Transverse colon (tissue), 3 donors: ENCODE measurements around the gene HIVEP3.

Experiments
- CTCF ChIP-seq, 5 experiments: fragments of 200-600 bp in 3 of 5; fragments of 450-650 bp in 2 of 5; sonication (generic) in 3 of 5; IDR thresholded peaks; 1 replicate in 2 of 5; 2 replicates in 3 of 5; pipeline ENCODE4 v1.5.1; 2016 to 2017; ENCODE audit warnings: antibody characterized with exemption in 5 of 5, inconsistent platforms in 3 of 5, mild to moderate bottlenecking in 2 of 5, moderate library complexity in 1 of 5
- EP300 ChIP-seq: sonication (generic); formaldehyde crosslinking; IDR thresholded peaks from one replicate; pipeline ENCODE4 v1.6.1; 2017; ENCODE audit warnings: antibody characterized with exemption, low read depth
- POLR2A ChIP-seq: fragments of 450-650 bp; IDR thresholded peaks from one replicate; pipeline ENCODE4 v1.6.1; 2016; ENCODE audit warnings: antibody characterized with exemption, mild to moderate bottlenecking, moderate library complexity

DNA sequence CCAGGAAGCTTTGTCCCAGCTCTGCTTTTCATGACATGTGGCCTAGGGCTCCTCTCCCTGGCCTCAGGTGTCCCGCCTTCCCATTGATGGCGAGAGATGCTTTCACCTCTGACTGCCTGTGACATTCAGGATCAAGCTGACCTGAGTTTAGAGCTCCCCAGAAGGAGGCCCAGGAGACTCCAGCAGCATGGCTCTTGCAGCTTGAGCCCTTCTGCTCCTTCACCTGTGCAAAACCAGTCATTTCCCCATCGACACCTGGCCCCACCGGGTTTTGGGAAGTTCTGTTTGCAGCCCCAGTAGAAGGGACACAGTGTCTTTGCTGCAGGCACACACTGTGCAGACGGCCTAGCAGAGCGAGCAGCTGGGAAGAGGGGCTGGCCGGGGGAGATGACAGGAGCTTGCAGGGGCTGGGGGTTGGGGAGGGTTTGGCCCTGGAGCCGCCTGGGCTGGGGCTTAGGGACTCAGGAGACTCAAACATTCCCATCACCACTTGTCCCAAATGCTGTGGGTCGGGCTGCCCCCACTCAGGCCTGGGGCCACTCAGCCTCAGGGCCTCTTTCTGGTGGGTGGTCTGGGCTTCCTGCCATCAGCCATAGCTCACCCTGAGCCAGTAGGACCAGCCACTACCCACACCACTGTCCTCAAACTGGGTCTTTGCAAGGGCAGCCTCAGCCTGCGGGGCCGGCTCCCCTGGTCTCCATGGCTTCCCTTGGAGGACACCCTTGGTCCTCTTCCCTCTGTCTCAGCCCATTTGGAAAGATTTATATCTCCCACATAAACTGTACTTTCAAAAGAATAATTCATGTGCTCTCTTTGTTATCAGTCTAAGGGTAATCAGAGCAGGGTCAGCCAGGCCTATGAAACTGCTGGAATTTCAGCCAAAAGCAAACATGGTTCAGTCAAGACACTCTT, 430.4 kb downstream of the HIVEP3 start:
- TF ChIP-seq POLR2A = no peak
- TF ChIP-seq EP300 = no peak
- TF ChIP-seq CTCF (IDR thresholded peaks at IDR 0.05) = no peak
